ENCODE measurements around the gene UBE2L3.

UBE2L3 gene

DNA sequence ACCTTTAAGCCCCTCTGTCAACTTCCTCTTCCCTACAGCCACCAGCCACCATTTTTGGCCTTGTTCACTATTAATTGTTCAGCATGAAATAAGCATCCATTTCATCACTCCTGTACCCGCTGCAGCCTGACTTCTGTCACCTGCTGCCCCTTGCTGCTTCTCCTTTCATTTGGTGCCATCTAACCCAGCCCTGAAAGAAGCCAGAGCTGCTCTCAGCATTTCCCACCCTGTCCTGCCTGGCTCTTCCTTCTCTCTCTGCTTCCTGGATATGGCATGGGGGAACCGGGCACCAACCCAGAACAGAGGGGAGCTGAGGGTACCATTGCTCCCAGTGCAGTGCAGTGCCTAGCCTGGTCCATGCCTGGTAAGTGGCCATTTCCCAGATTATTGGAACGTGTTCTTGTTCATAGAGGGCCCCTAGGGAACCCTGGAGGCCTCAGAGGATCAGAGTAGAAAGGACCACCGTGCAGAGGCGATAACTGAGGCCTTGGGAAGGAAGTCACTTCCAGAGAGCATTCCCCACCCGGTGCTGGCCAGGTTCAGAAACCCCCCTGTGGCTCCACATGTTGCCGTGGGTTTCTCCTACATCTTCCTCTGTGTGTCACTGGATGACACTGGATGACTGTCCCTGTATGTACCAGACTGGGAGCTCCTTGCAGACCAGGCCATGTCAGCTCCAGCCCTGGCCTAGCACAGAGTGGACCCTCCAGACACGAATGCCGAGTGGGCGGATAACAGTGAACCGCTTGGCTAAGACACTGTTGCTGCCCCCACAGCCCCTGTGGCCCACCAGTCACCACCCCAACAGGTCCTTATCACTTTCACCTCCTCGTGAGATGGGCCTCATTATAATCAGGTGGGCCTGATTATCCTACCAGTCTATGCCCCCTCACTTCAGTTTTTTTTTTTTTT lies 57.6 kb downstream of the UBE2L3 start:
- Histone ChIP-seq H3K27ac (ENCODE audit: low read length) (no peak overlapping the region), H3K27me3 (ENCODE audit: insufficient read depth, low read length, poor library complexity) (no peaks in the 10 kb centered on the region), H2AFZ (ENCODE audit: low read depth, low read length) (no peak overlapping the region), H3K9ac (ENCODE audit: low read depth, low read length) (no peak overlapping the region), H3K4me1 (ENCODE audit: insufficient read depth, low read length) (peaks cover 29% of the 10 kb centered on the region), H3K9me3 (ENCODE audit: insufficient read depth, low read length, severe bottlenecking) (no peaks in the 10 kb centered on the region), H3K36me3 (ENCODE audit: insufficient read depth, low read length) (peaks cover 76% of the 10 kb centered on the region), H3K79me2 (ENCODE audit: insufficient read depth, low read length) (peaks cover 89% of the 10 kb centered on the region), H4K20me1 (ENCODE audit: insufficient read depth, low read length) (peaks cover 81% of the 10 kb centered on the region), H3K4me3 (ENCODE audit: low read depth in 1 of 2, low read length in 2 of 2) (no peak overlapping the region), H3K4me2 (ENCODE audit: insufficient read depth, low read length) (no peak overlapping the region)
- no peak for TF ChIP-seq EZH2 (IDR thresholded peaks at IDR 0.05; ENCODE audit: borderline replicate concordance, low read depth, low read length, severe bottlenecking)
- TF ChIP-seq, protein P1, sequence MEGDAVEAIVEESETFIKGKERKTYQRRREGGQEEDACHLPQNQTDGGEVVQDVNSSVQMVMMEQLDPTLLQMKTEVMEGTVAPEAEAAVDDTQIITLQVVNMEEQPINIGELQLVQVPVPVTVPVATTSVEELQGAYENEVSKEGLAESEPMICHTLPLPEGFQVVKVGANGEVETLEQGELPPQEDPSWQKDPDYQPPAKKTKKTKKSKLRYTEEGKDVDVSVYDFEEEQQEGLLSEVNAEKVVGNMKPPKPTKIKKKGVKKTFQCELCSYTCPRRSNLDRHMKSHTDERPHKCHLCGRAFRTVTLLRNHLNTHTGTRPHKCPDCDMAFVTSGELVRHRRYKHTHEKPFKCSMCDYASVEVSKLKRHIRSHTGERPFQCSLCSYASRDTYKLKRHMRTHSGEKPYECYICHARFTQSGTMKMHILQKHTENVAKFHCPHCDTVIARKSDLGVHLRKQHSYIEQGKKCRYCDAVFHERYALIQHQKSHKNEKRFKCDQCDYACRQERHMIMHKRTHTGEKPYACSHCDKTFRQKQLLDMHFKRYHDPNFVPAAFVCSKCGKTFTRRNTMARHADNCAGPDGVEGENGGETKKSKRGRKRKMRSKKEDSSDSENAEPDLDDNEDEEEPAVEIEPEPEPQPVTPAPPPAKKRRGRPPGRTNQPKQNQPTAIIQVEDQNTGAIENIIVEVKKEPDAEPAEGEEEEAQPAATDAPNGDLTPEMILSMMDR (IDR thresholded peaks at IDR 0.05; ENCODE audit: borderline replicate concordance, extremely low read depth, low read length, poor library complexity, severe bottlenecking) = no peak
- ATAC-seq (ENCODE audit: insufficient read depth, low read depth) (no peak), DNase-seq (no peak)

DNA sequence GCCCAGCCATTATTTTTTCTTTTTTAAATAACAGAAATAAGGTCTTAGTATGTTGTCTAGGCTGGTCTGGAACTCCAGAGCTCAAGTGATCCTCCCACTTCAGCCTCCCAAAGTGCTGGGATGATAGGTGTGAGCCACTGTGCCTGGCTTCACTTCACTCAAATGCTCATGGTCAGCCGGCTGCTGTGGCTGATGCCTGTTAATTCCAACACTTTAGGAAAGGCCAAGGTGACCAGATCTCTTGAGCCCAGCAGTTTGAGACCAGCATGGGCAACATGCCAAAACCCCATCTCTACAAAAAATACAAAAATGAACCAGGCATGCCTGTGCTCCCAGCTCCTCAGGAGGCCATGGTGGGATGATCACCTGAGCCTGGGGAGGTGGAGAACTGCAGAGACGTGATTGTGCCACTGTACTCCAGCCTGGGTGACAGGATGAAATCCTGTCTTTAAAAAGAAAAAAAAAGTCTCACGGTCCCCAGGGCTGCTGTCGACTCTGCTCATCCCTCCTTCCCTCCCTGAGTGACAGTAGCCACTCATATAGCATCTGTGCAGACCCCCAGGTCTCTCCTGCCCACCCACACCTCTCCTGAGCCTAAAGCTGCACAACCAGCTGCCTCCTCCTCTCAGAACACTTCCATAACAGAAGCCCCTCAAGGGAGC lies 58.7 kb downstream of the UBE2L3 start:
- Histone ChIP-seq H3K4me3 (ENCODE audit: low read depth in 1 of 2, low read length in 2 of 2) (no peak overlapping the region), H3K4me1 (ENCODE audit: insufficient read depth, low read length) (peaks cover 37% of the 10 kb centered on the region), H3K79me2 (ENCODE audit: insufficient read depth, low read length) (peaks cover 79% of the 10 kb centered on the region), H3K9me3 (ENCODE audit: insufficient read depth, low read length, severe bottlenecking) (no peaks in the 10 kb centered on the region), H3K36me3 (ENCODE audit: insufficient read depth, low read length) (peaks cover 65% of the 10 kb centered on the region), H4K20me1 (ENCODE audit: insufficient read depth, low read length) (peaks cover 70% of the 10 kb centered on the region), H3K9ac (ENCODE audit: low read depth, low read length) (no peak overlapping the region), H3K27ac (ENCODE audit: low read length) (no peak overlapping the region), H3K27me3 (ENCODE audit: insufficient read depth, low read length, poor library complexity) (no peaks in the 10 kb centered on the region), H3K4me2 (ENCODE audit: insufficient read depth, low read length) (peak overlapping the region; percentile 34; the same call in 1 of the 2 replicates), H2AFZ (ENCODE audit: low read depth, low read length) (no peak overlapping the region)
- no peak for ATAC-seq (ENCODE audit: insufficient read depth, low read depth)
- DNase-seq = no peak
- TF ChIP-seq EZH2 (IDR thresholded peaks at IDR 0.05; ENCODE audit: borderline replicate concordance, low read depth, low read length, severe bottlenecking) = no peak
- TF ChIP-seq, protein P1 (IDR thresholded peaks at IDR 0.05; ENCODE audit: borderline replicate concordance, extremely low read depth, low read length, poor library complexity, severe bottlenecking) = no peak

DNA sequence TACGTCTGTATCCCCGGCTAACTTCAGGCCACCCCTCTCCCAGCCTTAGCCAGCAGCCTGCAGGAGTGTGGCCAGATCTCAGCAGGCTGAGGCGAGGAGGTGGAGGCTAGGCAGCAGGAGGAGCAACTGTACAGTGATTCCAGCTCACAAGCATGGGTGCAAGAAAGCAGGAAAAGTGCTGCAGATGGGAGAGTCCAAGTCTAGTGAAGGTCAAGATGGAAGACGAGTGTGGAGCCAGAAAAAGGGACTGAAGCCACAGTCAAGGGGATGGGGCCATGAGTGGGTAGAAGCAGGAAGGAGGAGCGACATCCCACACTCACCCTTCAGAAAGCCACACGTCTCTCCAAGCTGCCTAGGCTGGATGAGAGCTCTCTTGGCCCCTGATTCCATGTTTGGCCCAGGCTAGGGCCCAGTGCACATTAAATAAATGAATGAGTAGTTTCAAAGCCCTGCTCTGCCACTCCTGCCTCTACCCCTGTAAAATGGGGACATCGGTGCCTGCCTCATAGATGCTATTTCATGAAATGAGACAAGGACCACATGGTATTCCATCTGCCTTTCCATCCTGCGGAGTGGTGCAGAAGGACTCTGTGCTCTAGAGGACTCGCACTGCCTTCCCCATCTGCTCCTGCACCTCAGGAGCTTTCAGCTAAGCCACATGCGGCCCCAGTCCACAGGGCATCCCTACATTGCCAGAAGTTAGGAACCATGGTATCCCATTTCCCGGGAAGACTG lies 59.4 kb downstream of the UBE2L3 start:
- Histone ChIP-seq H3K4me3 (ENCODE audit: low read depth in 1 of 2, low read length in 2 of 2) (no peak overlapping the region), H4K20me1 (ENCODE audit: insufficient read depth, low read length) (peaks cover 67% of the 10 kb centered on the region), H3K36me3 (ENCODE audit: insufficient read depth, low read length) (peaks cover 62% of the 10 kb centered on the region), H3K79me2 (ENCODE audit: insufficient read depth, low read length) (peaks cover 76% of the 10 kb centered on the region), H3K27ac (ENCODE audit: low read length) (no peak overlapping the region), H3K9me3 (ENCODE audit: insufficient read depth, low read length, severe bottlenecking) (no peaks in the 10 kb centered on the region), H3K4me1 (ENCODE audit: insufficient read depth, low read length) (peaks cover 44% of the 10 kb centered on the region), H3K4me2 (ENCODE audit: insufficient read depth, low read length) (peak overlapping the region; percentile 34; the same call in 1 of the 2 replicates), H3K9ac (ENCODE audit: low read depth, low read length) (no peak overlapping the region), H2AFZ (ENCODE audit: low read depth, low read length) (no peak overlapping the region), H3K27me3 (ENCODE audit: insufficient read depth, low read length, poor library complexity) (no peaks in the 10 kb centered on the region)
- no peak for DNase-seq
- TF ChIP-seq EZH2 (IDR thresholded peaks at IDR 0.05; ENCODE audit: borderline replicate concordance, low read depth, low read length, severe bottlenecking) = no peak
- TF ChIP-seq, protein P1 (IDR thresholded peaks at IDR 0.05; ENCODE audit: borderline replicate concordance, extremely low read depth, low read length, poor library complexity, severe bottlenecking) = no peak
- no peak for ATAC-seq (ENCODE audit: insufficient read depth, low read depth)
